Raji (cell line): ENCODE results near the gene CA5A.

Experiments used
- POLR2A ChIP-seq: IDR thresholded peaks from 2 replicates; pipeline ENCODE4 v1.6.1; 2011; ENCODE audit warnings: low read depth, low read length, control low read depth; ENCODE audit not compliant: insufficient read depth

The CA5A gene

GRCh38 chr16:87891764-87892163 lies 44.6 kb downstream of the CA5A start:
- no peak for TF ChIP-seq POLR2A

- no peak for TF ChIP-seq POLR2A
These were observed 53.8 kb downstream of the CA5A start for GRCh38 chr16:87882436-87883019.

GRCh38 chr16:87881324-87882200 lies 54.8 kb downstream of the CA5A start:
- TF ChIP-seq POLR2A: no peak

GRCh38 chr16:87880117-87880696 lies 56.1 kb downstream of the CA5A start:
- TF ChIP-seq POLR2A: no peak

GRCh38 chr16:87878704-87879103 lies 57.6 kb downstream of the CA5A start:
- no peak for TF ChIP-seq POLR2A

- TF ChIP-seq POLR2A: no peak
These were observed 58.3 kb downstream of the CA5A start for GRCh38 chr16:87877942-87878507.

GRCh38 chr16:87874639-87875427 lies 61.5 kb downstream of the CA5A start:
- no peak for TF ChIP-seq POLR2A

- peak; percentile 87 for TF ChIP-seq POLR2A
These were observed 67.1 kb downstream of the CA5A start, which contains the start of gene SLC7A5 for GRCh38 chr16:87869061-87869878. TSS of gene SLC7A5 (minus strand) at chr16:87869507. CDS start at chr16:87869422, 85 bp downstream.

- TF ChIP-seq POLR2A: no peak
These were observed 71.9 kb downstream of the CA5A start for GRCh38 chr16:87864331-87864989.

GRCh38 chr16:87860553-87861299 lies 75.6 kb downstream of the CA5A start:
- TF ChIP-seq POLR2A: no peak

GRCh38 chr16:87856791-87857228 lies 79.5 kb downstream of the CA5A start:
- no peak for TF ChIP-seq POLR2A

- no peak for TF ChIP-seq POLR2A
These were observed 80.2 kb downstream of the CA5A start for GRCh38 chr16:87855852-87856715.
